NCI-H82 treated with DMSO at 0.1 percent for 48 hours (cell line): ENCODE results near the gene MRPL23.

Experiments
- DNase-seq: peaks from one replicate; lab custom pipeline; 2025; ENCODE audit not compliant: unreplicated experiment; lab: John Stamatoyannopoulos, UW

MRPL23 gene

GRCh38 chr11:1946812-1947484, at the start of gene MRPL23:
MRPL23 (plus strand) TSS chr11:1947332; CDS start chr11:1947363, 31 bp downstream.
- no peak for DNase-seq

- no peak for DNase-seq
Observed at GRCh38 chr11:1899090-1899489, 48.0 kb upstream of the MRPL23 start.

GRCh38 chr11:1899686-1900085, 47.4 kb upstream of the MRPL23 start:
- no peak for DNase-seq

- no peak for DNase-seq
Observed at GRCh38 chr11:1906181-1906580, 41.0 kb upstream of the MRPL23 start.

GRCh38 chr11:1906611-1907423, 40.3 kb upstream of the MRPL23 start:
- no peak for DNase-seq

- DNase-seq = no peak
Observed at GRCh38 chr11:1908618-1909017, 38.5 kb upstream of the MRPL23 start.

- no peak for DNase-seq
Observed at GRCh38 chr11:1909524-1909923, 37.6 kb upstream of the MRPL23 start.

GRCh38 chr11:1912289-1912878, 34.7 kb upstream of the MRPL23 start:
- no peak for DNase-seq

- no peak for DNase-seq
Observed at GRCh38 chr11:1913271-1914060, 33.7 kb upstream of the MRPL23 start.

GRCh38 chr11:1915795-1916131, 31.4 kb upstream of the MRPL23 start:
- no peak for DNase-seq

- DNase-seq = no peak
Observed at GRCh38 chr11:1916132-1916985, 30.8 kb upstream of the MRPL23 start.

- DNase-seq = no peak
Observed at GRCh38 chr11:1916986-1917522, 30.1 kb upstream of the MRPL23 start.

GRCh38 chr11:1917523-1918435, 29.4 kb upstream of the MRPL23 start:
- no peak for DNase-seq

GRCh38 chr11:1918436-1919315, 28.5 kb upstream of the MRPL23 start:
- DNase-seq = no peak

GRCh38 chr11:1919391-1920127, 27.6 kb upstream of the MRPL23 start, which contains the start of gene TNNT3:
TNNT3 (plus strand) TSS chr11:1919703; CDS start chr11:1922875, 3,172 bp downstream.
- DNase-seq = no peak

GRCh38 chr11:1920128-1920908, 26.8 kb upstream of the MRPL23 start:
- no peak for DNase-seq
